TTC549 (cell line): Measurements from ENCODE around the gene TRAF3.
"Not testable (repeated sequence)": the region's sequence is repeated elsewhere in the genome, so short reads cannot be mapped to it uniquely, and the experiment has no call there.

Experiments used
- FAIRE-seq: peaks from 2 replicates; lab custom pipeline; 2012; peaks lifted over from hg19 to GRCh38; lab: Jason Lieb, UNC

The TRAF3 gene

DNA sequence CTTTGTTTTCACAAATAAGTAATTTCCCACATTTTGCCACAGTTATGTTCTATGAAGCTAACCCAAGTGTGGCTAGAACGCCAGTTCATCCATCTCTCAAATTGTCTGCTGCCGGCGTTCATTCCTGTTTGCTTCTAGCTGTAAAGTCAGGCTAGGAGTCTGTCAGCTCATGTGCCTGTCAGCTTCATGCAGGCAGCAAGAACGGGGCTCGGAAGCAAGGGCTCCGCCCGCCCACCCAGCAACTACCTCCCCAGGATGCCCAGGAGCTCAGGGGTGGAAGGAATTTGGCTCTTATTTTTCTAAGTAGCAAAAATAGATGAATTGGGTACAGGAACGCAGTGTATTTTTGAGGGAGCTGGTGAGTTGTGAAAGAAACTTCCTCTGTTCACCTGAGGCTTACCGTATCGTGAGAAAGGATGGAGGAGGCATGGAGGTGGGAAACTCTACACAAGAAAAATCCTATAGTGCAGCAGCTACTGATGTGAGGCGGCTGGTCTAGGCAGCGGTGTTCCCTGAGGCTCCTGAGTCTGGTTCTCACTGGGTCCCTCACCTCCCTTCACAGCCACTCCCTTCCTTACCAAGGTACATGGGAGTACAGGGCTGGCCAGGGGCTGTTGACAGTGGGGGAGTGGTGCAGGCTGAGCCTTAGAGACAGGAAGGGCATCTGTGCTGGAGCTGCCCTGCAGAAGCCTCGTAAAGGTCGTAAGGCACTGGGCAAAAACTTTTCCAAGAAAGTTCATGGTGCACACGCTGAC, 90.8 kb downstream of the TRAF3 start:
- FAIRE-seq = no peak

GRCh38 chr14:102868956-102869547, 91.8 kb downstream of the TRAF3 start:
- FAIRE-seq = no peak

- no peak for FAIRE-seq
These were observed 93.0 kb downstream of the TRAF3 start for GRCh38 chr14:102870246-102870645.

DNA sequence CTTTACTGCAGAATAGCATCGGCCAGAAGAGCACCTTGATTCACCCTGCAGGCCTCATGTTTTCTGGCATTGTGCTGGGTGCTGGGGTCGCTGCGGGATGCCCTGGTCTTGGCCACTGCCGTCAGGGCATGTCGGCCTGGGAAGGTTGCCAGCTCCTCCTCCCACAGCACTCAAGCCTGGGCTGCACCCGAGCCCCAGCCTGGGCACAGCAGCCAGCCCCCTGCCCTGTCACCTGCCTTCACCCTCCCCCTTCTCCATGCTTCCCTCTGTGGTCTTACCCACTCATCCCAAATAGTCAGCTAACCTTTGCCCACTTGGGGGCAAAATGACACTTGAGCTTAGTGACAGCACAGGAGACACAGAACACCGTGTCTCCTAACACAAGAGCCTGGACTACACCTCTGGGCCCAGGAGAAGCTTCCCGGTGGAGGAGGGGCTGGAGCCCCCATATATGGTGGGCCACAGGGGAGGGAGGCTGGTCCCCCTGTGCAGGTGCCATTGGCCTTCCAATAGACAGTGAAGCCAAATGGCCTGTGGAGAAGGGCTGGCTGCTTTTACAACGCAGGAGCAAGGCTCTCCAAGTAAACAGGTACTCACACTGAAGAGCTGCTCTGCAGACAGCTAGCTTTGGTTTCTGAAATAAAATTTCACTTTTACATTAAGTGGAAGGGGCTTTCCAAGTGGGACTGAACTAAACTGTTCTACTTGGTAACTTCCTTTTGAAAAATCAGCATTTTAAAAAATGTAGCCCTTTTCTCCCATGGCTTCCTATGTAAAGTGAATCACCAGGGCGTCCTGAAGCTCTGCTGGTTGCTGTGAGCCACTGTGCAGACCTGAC, 94.0 kb downstream of the TRAF3 start:
- FAIRE-seq = no peak

DNA sequence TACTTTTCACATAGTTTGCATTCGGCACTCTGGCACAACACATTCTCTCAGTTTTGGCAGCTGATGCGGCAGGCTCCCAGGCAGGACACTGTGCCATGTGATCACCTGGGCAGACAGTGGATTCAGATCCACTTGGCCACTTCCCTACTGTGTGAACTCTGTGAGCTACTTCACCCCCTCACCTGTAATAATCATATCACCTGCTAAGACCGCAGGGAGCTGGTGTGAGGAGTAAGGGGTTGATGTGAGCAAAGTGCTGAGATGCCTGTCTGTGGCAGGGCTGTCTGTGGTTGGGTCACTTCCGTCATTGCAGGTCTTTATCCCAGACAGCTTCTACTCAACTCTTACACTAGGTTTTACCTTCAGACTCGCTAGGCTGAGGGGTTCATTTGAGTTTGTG, 94.8 kb downstream of the TRAF3 start:
- no peak for FAIRE-seq

GRCh38 chr14:102873131-102873530, 95.9 kb downstream of the TRAF3 start:
- FAIRE-seq = no peak

GRCh38 chr14:102873546-102874061, 96.4 kb downstream of the TRAF3 start:
- FAIRE-seq = no peak

DNA sequence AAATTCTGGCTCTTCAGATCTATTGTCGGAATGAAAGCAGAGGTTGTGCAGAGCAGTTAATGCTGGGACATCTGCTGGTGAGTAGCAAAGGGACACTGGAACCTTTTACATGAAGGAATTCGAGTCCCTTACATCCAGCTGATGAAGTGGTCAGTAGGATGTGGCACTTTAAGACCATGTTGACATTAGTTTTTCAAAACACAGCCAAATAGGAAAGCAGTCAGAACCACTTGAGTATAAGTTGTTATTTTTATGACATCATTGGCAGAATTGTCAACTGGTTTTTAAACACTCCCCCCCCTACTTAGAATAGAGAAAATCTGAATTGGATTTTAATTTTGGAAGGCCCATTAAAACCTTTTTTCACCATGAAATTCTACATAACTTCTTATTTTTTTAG, 98.4 kb downstream of the TRAF3 start:
- FAIRE-seq = no peak

DNA sequence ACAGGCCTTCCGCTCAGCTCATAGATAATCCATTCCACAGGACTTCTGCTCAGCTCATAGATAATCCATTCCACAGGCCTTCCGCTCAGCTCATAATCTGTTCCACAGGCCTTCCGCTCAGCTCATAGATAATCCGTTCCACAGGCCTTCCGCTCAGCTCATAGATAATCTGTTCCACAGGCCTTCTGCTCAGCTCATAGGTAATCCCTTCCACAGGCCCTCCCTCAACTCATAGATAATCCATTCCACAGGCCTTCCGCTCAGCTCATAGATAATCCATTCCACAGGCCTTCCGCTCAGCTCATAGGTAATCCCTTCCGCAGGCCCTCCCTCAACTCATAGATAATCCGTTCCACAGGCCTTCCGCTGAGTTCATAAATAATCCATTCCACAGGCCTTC, 100.3 kb downstream of the TRAF3 start:
- not testable (repeated sequence) for FAIRE-seq

DNA sequence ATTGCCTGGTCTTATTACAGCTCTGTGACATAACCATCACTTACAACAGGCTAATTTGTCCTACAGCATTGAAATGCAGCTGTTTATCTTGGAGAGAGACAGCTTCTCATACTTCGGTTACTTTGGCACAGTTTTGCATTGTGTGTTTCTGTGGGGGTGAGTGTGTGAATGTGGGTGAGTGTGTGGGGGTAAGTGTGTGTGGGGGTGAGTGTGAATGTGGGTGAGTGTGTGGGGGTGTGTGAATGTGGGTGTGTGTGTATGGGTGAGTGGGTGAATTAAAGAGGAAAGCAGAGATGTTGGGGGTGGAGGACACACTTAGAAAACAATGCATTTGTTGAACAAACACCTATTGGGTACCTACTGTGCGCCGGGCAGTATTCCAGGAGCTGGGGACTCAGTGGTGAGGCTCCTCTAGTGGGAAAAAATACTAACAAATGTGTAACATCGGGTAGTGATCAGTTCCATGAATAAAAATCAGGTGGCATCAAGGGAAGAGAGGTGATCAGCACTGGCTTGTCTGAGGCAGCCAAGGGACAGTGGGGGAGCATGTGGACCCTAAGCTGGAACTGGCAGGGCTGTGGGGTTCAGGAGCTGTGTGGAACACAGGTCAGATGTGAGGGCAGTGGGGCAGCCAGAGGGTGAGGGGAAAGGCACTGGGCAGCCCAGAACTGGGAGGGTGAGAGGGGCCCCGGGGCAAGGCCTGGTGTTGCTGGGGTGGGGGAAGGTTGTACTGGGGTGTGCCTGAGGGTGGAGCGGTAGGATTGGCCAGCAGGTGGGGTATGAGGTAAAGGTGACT, 101.1 kb downstream of the TRAF3 start:
- no peak for FAIRE-seq

DNA sequence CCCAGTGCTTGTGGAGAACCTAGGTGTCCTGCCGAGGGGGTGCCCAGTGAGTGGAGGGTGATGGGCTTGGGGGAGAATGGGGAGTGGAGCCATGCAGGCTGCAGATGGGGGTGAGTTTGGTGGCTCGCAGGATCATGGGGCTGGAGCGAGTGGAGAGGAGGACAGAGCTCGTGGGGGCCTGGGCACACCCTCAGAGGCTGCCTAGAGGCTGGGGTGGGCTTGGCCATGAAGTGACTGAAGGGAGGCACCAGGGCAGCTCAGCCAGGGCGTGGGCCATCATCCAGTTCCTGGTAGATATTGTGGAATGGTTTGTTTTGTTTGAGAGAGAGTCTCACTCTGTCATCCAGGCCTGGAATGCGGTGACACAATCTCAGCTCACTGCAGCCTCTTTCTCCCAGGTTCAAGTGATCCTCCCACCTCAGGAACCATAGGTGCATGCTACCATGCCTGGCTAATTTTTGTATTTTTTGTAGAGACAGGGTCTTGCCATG, 101.8 kb downstream of the TRAF3 start:
- FAIRE-seq = no peak

DNA sequence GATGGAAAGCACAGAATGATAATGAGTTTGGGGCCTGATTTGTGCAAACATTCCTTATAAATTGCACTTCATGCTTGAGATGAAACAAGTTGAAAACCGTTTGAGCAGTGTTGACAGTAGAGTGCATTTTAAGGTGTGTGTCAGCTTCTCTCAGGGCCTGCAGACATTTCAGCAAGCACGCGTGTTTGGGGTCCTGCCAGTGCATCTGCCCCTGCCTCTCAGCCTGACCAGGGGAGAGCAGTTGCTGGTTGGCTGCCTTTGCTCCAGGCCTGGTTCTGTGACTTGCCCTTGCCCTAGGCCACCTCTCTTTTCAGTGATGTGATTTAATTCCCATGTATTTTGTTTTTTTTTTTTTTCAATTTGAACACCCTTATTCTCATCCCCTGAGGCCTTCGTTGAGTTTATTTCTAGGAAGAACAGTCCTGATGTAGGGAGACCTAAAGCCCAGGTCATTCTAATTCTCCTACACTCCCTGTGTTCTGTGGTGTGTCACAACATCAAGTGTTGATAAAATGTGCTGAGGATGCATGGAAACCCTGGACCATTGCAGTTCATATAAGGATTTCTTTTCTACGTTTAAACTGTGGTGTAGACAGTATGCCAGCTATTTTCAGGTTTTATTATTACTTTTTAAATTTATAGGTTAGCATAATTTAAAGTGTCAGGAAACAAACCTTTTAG, 105.1 kb downstream of the TRAF3 start:
- no peak for FAIRE-seq

DNA sequence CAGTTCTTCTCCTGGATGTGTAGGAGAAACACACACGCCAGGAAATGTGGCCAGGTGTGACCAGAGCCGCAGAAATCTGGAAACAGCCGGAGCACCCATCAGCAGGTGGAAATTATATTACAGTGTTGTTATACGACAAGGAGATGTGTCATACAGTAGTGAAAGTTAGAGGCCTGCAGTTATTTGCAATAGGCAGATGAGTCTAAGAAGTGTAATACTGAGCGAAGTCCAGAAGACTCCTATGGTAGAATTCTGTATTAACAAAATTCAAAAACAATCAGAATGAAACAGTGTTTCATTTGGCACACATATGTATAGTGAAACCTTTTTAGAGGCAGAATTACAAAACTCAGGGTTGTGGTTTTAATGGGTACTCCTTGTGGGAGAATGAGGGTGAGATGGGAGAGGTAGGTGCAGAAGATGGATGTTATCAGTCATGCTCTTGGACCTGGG, 105.9 kb downstream of the TRAF3 start:
- FAIRE-seq = no peak

DNA sequence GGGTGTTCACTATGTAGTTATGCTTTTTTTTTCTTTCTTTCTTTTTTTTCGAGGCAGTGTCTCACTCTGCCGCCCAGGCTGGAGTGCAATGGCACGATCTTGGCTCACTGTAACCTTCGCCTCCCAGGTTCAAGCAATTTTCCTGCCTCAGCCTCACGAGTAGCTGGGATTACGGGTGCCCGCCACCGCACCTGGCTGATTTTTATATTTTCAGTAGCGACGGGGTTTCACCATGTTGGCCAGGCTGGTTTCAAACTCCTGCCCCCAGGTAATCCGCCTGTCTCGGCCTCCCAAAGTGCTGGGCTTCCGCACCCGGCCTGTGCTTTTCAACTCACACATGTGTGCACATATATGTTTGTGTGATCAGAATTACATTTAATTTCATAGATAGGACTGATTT, 106.3 kb downstream of the TRAF3 start:
- FAIRE-seq = no peak

- FAIRE-seq = no peak
These were observed 108.6 kb downstream of the TRAF3 start for GRCh38 chr14:102885737-102886447.

DNA sequence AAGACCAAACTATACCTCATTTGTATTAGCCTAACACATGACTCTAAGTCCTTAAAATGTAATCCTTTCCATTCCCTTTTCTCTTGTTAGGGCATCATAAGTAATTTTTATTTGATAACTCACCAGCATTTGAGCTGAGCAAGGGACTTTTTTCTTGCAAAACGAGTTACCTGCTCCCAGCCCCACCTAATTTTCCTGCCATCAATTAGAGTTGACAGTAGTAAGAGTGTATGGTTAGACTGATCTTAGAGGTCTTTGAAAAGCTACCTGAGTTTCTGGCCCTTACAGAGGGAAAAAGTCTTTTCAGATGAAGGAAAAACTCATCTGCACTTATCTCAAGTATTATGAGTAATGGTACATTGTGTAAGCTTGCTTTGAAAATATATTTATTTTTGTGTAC, 111.5 kb downstream of the TRAF3 start:
- no peak for FAIRE-seq

- FAIRE-seq = no peak
These were observed 112.4 kb downstream of the TRAF3 start for GRCh38 chr14:102889615-102890014.

DNA sequence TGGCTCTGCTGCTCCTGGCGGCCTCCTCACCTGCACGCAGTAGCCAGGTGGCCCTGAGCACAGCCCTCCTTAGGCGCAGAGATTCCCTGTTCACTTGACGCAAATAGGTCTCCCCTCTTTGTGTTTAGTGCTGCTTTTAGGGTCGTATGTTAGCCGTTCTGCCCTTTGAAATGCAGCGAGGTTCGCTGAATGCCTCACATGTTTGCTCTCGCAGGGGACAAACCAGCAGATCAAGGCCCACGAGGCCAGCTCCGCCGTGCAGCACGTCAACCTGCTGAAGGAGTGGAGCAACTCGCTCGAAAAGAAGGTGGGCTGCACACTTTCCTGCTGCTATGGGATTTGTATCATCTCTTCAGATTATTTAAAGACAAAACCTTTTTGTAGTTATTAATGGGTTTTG, 113.9 kb downstream of the TRAF3 start:
- no peak for FAIRE-seq

GRCh38 chr14:102891556-102891955, 114.3 kb downstream of the TRAF3 start:
- FAIRE-seq = no peak

DNA sequence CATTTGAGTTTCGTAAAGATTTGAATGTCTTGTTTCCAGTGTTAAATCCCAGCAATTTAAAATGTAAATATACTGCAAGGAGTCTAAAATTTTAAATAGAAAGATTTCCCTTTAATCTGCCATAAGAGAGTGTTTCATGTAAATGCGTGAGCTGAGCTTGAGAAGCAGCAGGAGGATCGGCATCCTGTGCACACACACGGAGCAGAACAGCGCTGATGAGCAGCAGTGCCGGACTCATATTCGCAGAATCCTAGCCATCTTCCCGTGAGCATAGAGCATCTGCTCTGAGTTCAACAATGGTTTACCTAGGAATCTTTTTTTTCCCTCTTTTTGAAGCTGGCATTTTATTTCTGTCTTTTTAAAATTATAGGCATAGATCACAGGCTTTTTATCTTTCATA, 115.4 kb downstream of the TRAF3 start:
- FAIRE-seq = no peak

GRCh38 chr14:102893452-102893851, 116.2 kb downstream of the TRAF3 start:
- no peak for FAIRE-seq
